GM12878 (cell line): ENCODE results near the gene SAMSN1. TPM values are rescaled to one million over a fixed set of nuclear protein-coding genes. Genes with fewer than 3 reads are reported as not detected.

ENCODE experiments used
- ATAC-seq: fragments of 200-7000 bp; cut with Tn5 transposase; 3 replicates; pipeline ENCODE4 v1.9.1; 2020; ENCODE audit warnings: mild to moderate bottlenecking, moderate library complexity
- BruUV-seq: library from RNA; stranded (reverse); fragments of 400-500 nt; replicated peaks from 2 replicates; lab custom pipeline; 2021; lab: Mats Ljungman, UMichigan
- CTCF ChIA-PET: fragments of 300-600 bp; sonication (Branson Sonifier 250); formaldehyde crosslinking; extraction: SDS; loops from one replicate; lab custom pipeline; 2021; ENCODE audit warnings: inconsistent platforms; lab: Yijun Ruan, JAX
- POLR2A ChIA-PET: fragments of 350-600 bp; formaldehyde crosslinking; extraction: SDS; loops from one replicate; lab custom pipeline; 2021; ENCODE audit warnings: inconsistent platforms; lab: Charles Lee
- RAD21 ChIA-PET: fragments of 300-600 bp; sonication (Branson Sonifier 250); formaldehyde crosslinking; loops from one replicate; lab custom pipeline; 2023; ENCODE audit warnings: antibody characterized with exemption; ENCODE audit not compliant: unreplicated experiment; lab: Charles Lee
- SMC1A ChIA-PET: fragments of 300-600 bp; sonication (Branson Sonifier 250); formaldehyde crosslinking; loops from one replicate; lab custom pipeline; 2023; ENCODE audit not compliant: unreplicated experiment, uncharacterized antibody; lab: Charles Lee
- DNase-seq: peaks from one replicate; pipeline ENCODE4 v3.0.0-alpha.2; 2011; ENCODE audit warnings: low read depth, low spot score
- FAIRE-seq: peaks from 3 replicates; lab custom pipeline; 2011; peaks lifted over from hg19 to GRCh38; lab: Jason Lieb, UNC
- H2AFZ ChIP-seq: 2 replicates; pipeline ENCODE4 v1.6.0; 2011; ENCODE audit warnings: low read depth, low read length, control low read depth; ENCODE audit not compliant: control insufficient read depth
- H3K27ac ChIP-seq: 2 replicates; pipeline ENCODE4 v1.5.1; 2011; ENCODE audit warnings: control low read depth; ENCODE audit not compliant: control insufficient read depth, insufficient read depth
- H3K27me3 ChIP-seq, 2 experiments: replicated peaks in 1 of 2; 2 replicates each; pipeline versions ENCODE4 v1.6.0 to v1.6.1; 2011; ENCODE audit warnings: low read length in 1 of 2; ENCODE audit not compliant: control insufficient read depth in 2 of 2, insufficient read depth in 2 of 2
- H3K36me3 ChIP-seq, 2 experiments: 2 replicates each; pipeline ENCODE4 v1.5.1; 2011; ENCODE audit warnings: low read length in 1 of 2; ENCODE audit not compliant: control insufficient read depth in 2 of 2, insufficient read depth in 2 of 2
- H3K4me1 ChIP-seq: 2 replicates; pipeline ENCODE4 v1.6.1; 2011; ENCODE audit warnings: mild to moderate bottlenecking, low read length, moderate library complexity, mixed read lengths; ENCODE audit not compliant: control insufficient read depth, insufficient read depth
- H3K4me2 ChIP-seq: 2 replicates; pipeline ENCODE4 v1.6.0; 2011; ENCODE audit warnings: control low read depth; ENCODE audit not compliant: control insufficient read depth, insufficient read depth
- H3K4me3 ChIP-seq: fragments of 200-600 bp; sonication (generic); 2 replicates; pipeline ENCODE4 v1.5.1; 2016
- H3K79me2 ChIP-seq: 2 replicates; pipeline ENCODE4 v1.6.0; 2011; ENCODE audit warnings: low read length; ENCODE audit not compliant: control insufficient read depth, insufficient read depth
- H3K9ac ChIP-seq: 2 replicates; pipeline ENCODE4 v1.8.0; 2011; ENCODE audit warnings: low read length, control low read depth, mixed read lengths; ENCODE audit not compliant: control insufficient read depth, insufficient read depth
- H3K9me3 ChIP-seq: replicated peaks from 3 replicates; pipeline ENCODE4 v1.5.1; 2011; ENCODE audit warnings: mild to moderate bottlenecking, low read length; ENCODE audit not compliant: control insufficient read depth, insufficient read depth
- H4K20me1 ChIP-seq: 2 replicates; pipeline ENCODE4 v1.6.0; 2011; ENCODE audit not compliant: control insufficient read depth, insufficient read depth
- ASH2L ChIP-seq: fragments of 300-600, 200-600 bp; sonication (generic); IDR thresholded peaks from 2 replicates; pipeline ENCODE4 v1.6.1; 2017; ENCODE audit warnings: low read depth, mild to moderate bottlenecking, borderline replicate concordance
- E2F4 ChIP-seq: IDR thresholded peaks from 2 replicates; pipeline ENCODE4 v1.6.1; 2012; ENCODE audit warnings: low read depth, low read length, improper control_type of control experiment
- IRF5 ChIP-seq: fragments of 450-650 bp; IDR thresholded peaks from 2 replicates; pipeline ENCODE4 v1.6.1; 2017; ENCODE audit warnings: borderline replicate concordance
- NR2C2 ChIP-seq: IDR thresholded peaks from 2 replicates; pipeline ENCODE4 v1.6.1; 2011; ENCODE audit warnings: borderline replicate concordance, low read depth; ENCODE audit not compliant: control insufficient read depth, insufficient read length
- ZNF274 ChIP-seq: IDR thresholded peaks from one replicate; pipeline ENCODE4 v1.8.0; 2011; ENCODE audit not compliant: insufficient read length, insufficient read depth
- ZSCAN29 ChIP-seq: fragments of 450-650 bp; IDR thresholded peaks from 2 replicates; pipeline ENCODE4 v1.6.1; 2017; ENCODE audit warnings: mild to moderate bottlenecking, moderate library complexity
- WGBS: methylation state at CpG from one replicate; pipeline ENCODE4 v1.1.6; 2016; ENCODE audit warnings: low lambda C conversion rate; ENCODE audit not compliant: insufficient replicate concordance, insufficient coverage; ENCODE audit errors: missing lambda C conversion rate; 5-methylcytosine and 5-hydroxymethylcytosine counted together
- in situ Hi-C: fragments of 300-500 bp; cut with MboI; formaldehyde crosslinking; loops from 9 replicates; pipeline ENCODE4 v1.14.3; 2018; ENCODE audit warnings: mixed read lengths
- intact Hi-C: fragments of 100-400 bp; cut with micrococcal nuclease; formaldehyde crosslinking; loops from one replicate; pipeline ENCODE4 v1.14.2; 2022; ENCODE audit not compliant: unreplicated experiment
- polyA plus RNA-seq, 11 experiments: library from polyadenylated mRNA; depleted of rRNA in 4 of 11; unstranded in 6 of 11; stranded (reverse) in 5 of 11; fragments of >200 nt; fragmentation: Nextera tagmentation in 4 of 11; fragmentation: Illumina TruSeq in 1 of 11; extraction: Ambion mirVana in 4 of 11; extraction: Trizol in 1 of 11; gene quantifications; 1 replicate in 1 of 11; 2 replicates in 10 of 11; pipeline versions ENCODE4 v1.2.1 to v1.2.3, GENCODE V29; 2011 to 2016; ENCODE audit warnings: inconsistent platforms in 2 of 11, missing spikeins in 2 of 11, low read depth in 1 of 11
- total RNA-seq, 4 experiments: library from RNA; depleted of rRNA in 3 of 4; stranded (reverse); fragments of >200 nt in 3 of 4; fragmentation: Illumina TruSeq in 1 of 4; extraction: Trizol in 1 of 4; gene quantifications; 2 replicates each; pipeline versions ENCODE4 v1.2.1 to v1.2.3, GENCODE V29; 2013 to 2021
- TF ChIP-seq, protein P1 (sequence below): fragments of 450-650 bp; IDR thresholded peaks from 2 replicates; pipeline ENCODE4 v1.6.1; 2016; ENCODE audit warnings: mild to moderate bottlenecking
- TF ChIP-seq, protein P2 (sequence below): fragments of 450-650 bp; IDR thresholded peaks from 2 replicates; pipeline ENCODE4 v1.6.1; 2014; ENCODE audit warnings: mild to moderate bottlenecking

Gene SAMSN1
- total and polyA plus RNA-seq, 10 of the 15 experiments (the other 5 are each of a cell fraction or from before 2014, with no cell fraction given): 23.2 to 102 (median 44.9) TPM

GRCh38 chr21:14488672-14489204 is 57.4 kb downstream of the SAMSN1 start:
- no TSS peak for BruUV-seq

More at GRCh38 chr21:14488672-14489204, 57.4 kb downstream of the SAMSN1 start:
- Histone ChIP-seq H3K27ac (no peak overlapping the region), H3K36me3 (peaks cover 0 to 12% of the 10 kb centered on the region in 2 experiments; a peak in 1 of 4 replicates), H4K20me1 (no peaks in the 10 kb centered on the region), H3K4me2 (no peak overlapping the region), H3K4me1 (no peaks in the 10 kb centered on the region), H3K4me3 (no peak overlapping the region), H3K79me2 (no peaks in the 10 kb centered on the region), H3K27me3 (no peaks in the 10 kb centered on the region), H3K9me3 (no peaks in the 10 kb centered on the region), H2AFZ (no peak overlapping the region), H3K9ac (no peak overlapping the region)
- ChIA-PET POLR2A (interaction anchor here (1.1 kb wide), 1 partner anchor 11 kb away, joined by 3 read pairs; no protein-coding TSS in a partner anchor), SMC1A (interaction anchor here (1.0 to 1.8 kb wide), 7 partner anchors 11 to 249 kb away, joined by 3 to 7 read pairs (median 4); no protein-coding TSS in a partner anchor), RAD21 (interaction anchor here (1.8 kb wide), 1 partner anchor 199 kb away, joined by 5 read pairs; no protein-coding TSS in a partner anchor), CTCF (interaction anchor here (1.2 kb wide), 1 partner anchor 249 kb away, joined by 4 read pairs; no protein-coding TSS in a partner anchor)
- ATAC-seq (no peak), FAIRE-seq (no peak), DNase-seq (no peak)
- intact Hi-C loops: no loop called here
- TF ChIP-seq ZNF274: no peak
- no peak for TF ChIP-seq IRF5
- no peak for TF ChIP-seq E2F4
- TF ChIP-seq, protein P1, sequence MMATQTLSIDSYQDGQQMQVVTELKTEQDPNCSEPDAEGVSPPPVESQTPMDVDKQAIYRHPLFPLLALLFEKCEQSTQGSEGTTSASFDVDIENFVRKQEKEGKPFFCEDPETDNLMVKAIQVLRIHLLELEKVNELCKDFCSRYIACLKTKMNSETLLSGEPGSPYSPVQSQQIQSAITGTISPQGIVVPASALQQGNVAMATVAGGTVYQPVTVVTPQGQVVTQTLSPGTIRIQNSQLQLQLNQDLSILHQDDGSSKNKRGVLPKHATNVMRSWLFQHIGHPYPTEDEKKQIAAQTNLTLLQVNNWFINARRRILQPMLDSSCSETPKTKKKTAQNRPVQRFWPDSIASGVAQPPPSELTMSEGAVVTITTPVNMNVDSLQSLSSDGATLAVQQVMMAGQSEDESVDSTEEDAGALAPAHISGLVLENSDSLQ: no peak
- TF ChIP-seq NR2C2: no peak
- no peak for TF ChIP-seq ASH2L
- TF ChIP-seq ZSCAN29: no peak
- TF ChIP-seq, protein P2, sequence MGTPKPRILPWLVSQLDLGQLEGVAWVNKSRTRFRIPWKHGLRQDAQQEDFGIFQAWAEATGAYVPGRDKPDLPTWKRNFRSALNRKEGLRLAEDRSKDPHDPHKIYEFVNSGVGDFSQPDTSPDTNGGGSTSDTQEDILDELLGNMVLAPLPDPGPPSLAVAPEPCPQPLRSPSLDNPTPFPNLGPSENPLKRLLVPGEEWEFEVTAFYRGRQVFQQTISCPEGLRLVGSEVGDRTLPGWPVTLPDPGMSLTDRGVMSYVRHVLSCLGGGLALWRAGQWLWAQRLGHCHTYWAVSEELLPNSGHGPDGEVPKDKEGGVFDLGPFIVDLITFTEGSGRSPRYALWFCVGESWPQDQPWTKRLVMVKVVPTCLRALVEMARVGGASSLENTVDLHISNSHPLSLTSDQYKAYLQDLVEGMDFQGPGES: no peak
- WGBS: 100% methylated on average over 5 of the region's 5 CpGs
- in situ Hi-C loops: no loop called here
